ENCODE measurements around the gene VPS45. TPM values are rescaled to one million over a fixed set of nuclear protein-coding genes. Genes with fewer than 3 reads are reported as not detected.

The VPS45 gene
- total and polyA plus RNA-seq, 2 of the 8 experiments (the other 6 are each of a cell fraction or from before 2014, with no cell fraction given): 19.1 to 27.6 TPM

DNA sequence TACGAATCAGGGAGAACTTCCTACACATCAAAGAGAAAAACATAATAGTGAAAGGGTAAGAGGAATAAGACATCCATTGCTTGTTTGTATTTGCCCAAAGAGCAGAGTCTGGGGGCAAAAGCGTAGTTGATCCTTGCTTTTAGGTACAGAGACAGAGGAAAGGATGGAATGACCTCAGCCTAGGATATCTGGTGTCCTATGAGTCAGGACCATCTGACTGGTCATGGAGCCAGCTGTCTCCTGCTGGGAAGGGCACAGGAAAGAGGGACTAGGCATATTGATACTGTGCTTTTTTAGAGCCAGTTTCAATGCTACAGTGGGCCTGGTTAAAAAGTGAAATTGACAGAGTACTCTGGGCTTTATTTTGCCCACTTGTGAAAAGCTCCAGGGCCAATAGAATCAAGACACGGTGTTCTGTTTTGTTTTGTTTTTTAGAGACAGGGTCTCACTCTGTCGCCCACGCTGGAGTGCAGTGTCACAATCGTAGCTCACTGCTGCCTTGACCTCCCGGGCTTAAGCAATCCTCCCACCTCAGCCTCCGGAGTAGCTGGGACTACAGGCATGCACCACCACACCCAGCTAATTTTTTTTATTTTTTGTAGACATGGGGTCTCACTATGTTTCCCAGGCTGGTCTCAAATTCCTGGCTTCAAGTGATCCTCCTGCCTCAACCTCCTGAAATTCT lies 85.3 kb downstream of the VPS45 start:
- FAIRE-seq (no peak), DNase-seq (ENCODE audit: low read depth in 1 of 2, low spot score in 2 of 2) (no peak)
- Histone ChIP-seq H2BK120ac (replicated peaks; ENCODE audit: low read depth, low read length) (no peak overlapping the region), H2BK15ac (ENCODE audit: low read length) (no peak overlapping the region), H3K23me2 (ENCODE audit: low read depth, low read length) (peaks cover 14% of the 10 kb centered on the region), H3K27ac (ENCODE audit: low read depth, low read length) (no peak overlapping the region), H2BK12ac (ENCODE audit: low read depth, low read length) (no peak overlapping the region), H3K4me1 (replicated peaks in 1 of 4; ENCODE audit: control insufficient read depth in 3 of 4, insufficient read depth in 4 of 4, low read length in 3 of 4) (peaks cover 0 to 14% (median 5%) of the 10 kb centered on the region in 4 experiments; a peak in 6 of 7 replicates), H3K23ac (ENCODE audit: insufficient read length) (no peak overlapping the region), H3K9me3 (ENCODE audit: insufficient read depth in 2 of 2, low read depth in 1 of 2, low read length in 1 of 2) (no peaks in the 10 kb centered on the region), H2AFZ (ENCODE audit: low read length) (no peak overlapping the region), H3K36me3 (ENCODE audit: control insufficient read depth in 2 of 4, insufficient read depth in 4 of 4, low read length in 3 of 4) (peaks cover 14 to 47% (median 38%) of the 10 kb centered on the region in 4 experiments), H3K4ac (replicated peaks; ENCODE audit: insufficient read length, low read depth, low read length) (no peak overlapping the region), H3K4me3 (ENCODE audit: extremely low read depth in 1 of 4, insufficient read depth in 2 of 4, low read depth in 3 of 4, low read length in 4 of 4) (no peak overlapping the region), H2AK5ac (ENCODE audit: low read depth, low read length) (no peak overlapping the region), H4K91ac (replicated peaks; ENCODE audit: insufficient read length, low read length) (no peak overlapping the region), H3K79me2 (ENCODE audit: control insufficient read depth in 1 of 2, insufficient read depth in 2 of 2, low read length in 2 of 2) (peaks cover 0 to 19% of the 10 kb centered on the region in 2 experiments; a peak in 2 of 4 replicates), H2BK20ac (ENCODE audit: low read length) (no peak overlapping the region), H3K79me1 (ENCODE audit: low read depth, low read length) (no peaks in the 10 kb centered on the region), H3K27me3 (replicated peaks in 1 of 4; ENCODE audit: control insufficient read depth in 3 of 4, extremely low read depth in 1 of 4, insufficient read depth in 3 of 4, low read length in 3 of 4) (peaks cover 0 to 2% (median 0%) of the 10 kb centered on the region in 4 experiments; a peak in 1 of 7 replicates), H3K9ac (replicated peaks in 1 of 4; ENCODE audit: extremely low read depth in 1 of 4, low read depth in 3 of 4, low read length in 3 of 4) (no peak overlapping the region), H4K8ac (ENCODE audit: extremely low read depth, insufficient read depth, low read length) (no peak overlapping the region), H3K4me2 (ENCODE audit: insufficient read depth in 1 of 2, low read depth in 2 of 2, low read length in 2 of 2) (no peak overlapping the region), H3K18ac (ENCODE audit: extremely low read depth, low read length) (no peak overlapping the region), H3K56ac (replicated peaks; ENCODE audit: insufficient read length, low read depth, low read length) (no peak overlapping the region), H2BK5ac (ENCODE audit: low read depth, low read length) (no peak overlapping the region), H3K14ac (ENCODE audit: insufficient read length) (no peak overlapping the region), H4K5ac (ENCODE audit: insufficient read length, low read depth, low read length) (no peak overlapping the region), H4K20me1 (replicated peaks in 1 of 2; ENCODE audit: control insufficient read depth in 1 of 2, insufficient read depth in 2 of 2, low read length in 2 of 2) (peaks cover 0 to 5% of the 10 kb centered on the region in 2 experiments)
- 94% methylated on average over 8 of the region's 8 CpGs; no CpG with 5 or more reads in 1 of the 2 experiments for WGBS, 2 experiments (ENCODE audit: extremely low coverage in 1 of 2, insufficient coverage in 1 of 2, insufficient read length in 1 of 2, insufficient replicate concordance in 2 of 2, low coverage in 1 of 2, low lambda C conversion rate in 2 of 2, missing lambda C conversion rate in 1 of 2)
- POLR2A ChIA-PET (ENCODE audit: partially characterized antibody): interaction anchor here (0.7 to 6.4 kb wide), 3 partner anchors 10 to 304 kb away, joined by 3 to 87 read pairs (median 5); no protein-coding TSS in a partner anchor
- CTCF ChIA-PET (ENCODE audit: partially characterized antibody): interaction anchor here (1.4 to 4.1 kb wide), 4 partner anchors 9 to 34 kb away, joined by 3 to 20 read pairs (median 5); no protein-coding TSS in a partner anchor
- TF ChIP-seq HDAC2 (IDR thresholded peaks at IDR 0.05; ENCODE audit: borderline replicate concordance in 1 of 2, low read depth in 2 of 2, low read length in 2 of 2): no peak
- no peak for TF ChIP-seq RFX5 (IDR thresholded peaks at IDR 0.05; ENCODE audit: borderline replicate concordance, low read depth, low read length)
- no peak for TF ChIP-seq CREB1 (IDR thresholded peaks at IDR 0.05)
- no peak for TF ChIP-seq SIRT6 (IDR thresholded peaks at IDR 0.05; ENCODE audit: low read length)
- TF ChIP-seq PHF8 (conservative IDR thresholded peaks at IDR 0.05; ENCODE audit: low read depth, low read length): no peak

Data from H1 (cell line).